ENCODE data around the gene DCLK1.

DCLK1 gene

DNA sequence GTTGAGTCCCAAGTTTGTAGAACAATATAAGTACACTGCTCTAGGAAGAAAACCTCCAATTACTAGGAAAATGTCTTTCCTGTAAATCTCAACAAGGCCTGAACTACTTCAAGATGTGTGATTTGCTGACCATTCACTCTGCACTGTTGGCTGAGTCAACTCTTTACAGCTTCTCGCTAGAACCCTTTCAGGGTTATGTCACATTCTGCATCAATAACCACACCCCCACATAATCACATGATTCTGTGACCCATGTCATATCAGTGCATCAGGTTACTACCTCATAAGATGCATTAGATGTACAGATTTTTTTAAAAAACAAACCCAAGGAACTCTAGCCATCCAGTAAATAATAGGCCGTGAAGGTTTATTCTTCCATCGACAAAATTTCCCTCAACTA is 16.1 kb upstream of the DCLK1 start:
- no peak overlapping the region for H3K4me3 ChIP-seq (replicated peaks; ENCODE audit: low read depth, low read length)
- DNase-seq (ENCODE audit: extremely low read depth, low read depth), result no peak
- TF ChIP-seq, protein P1, sequence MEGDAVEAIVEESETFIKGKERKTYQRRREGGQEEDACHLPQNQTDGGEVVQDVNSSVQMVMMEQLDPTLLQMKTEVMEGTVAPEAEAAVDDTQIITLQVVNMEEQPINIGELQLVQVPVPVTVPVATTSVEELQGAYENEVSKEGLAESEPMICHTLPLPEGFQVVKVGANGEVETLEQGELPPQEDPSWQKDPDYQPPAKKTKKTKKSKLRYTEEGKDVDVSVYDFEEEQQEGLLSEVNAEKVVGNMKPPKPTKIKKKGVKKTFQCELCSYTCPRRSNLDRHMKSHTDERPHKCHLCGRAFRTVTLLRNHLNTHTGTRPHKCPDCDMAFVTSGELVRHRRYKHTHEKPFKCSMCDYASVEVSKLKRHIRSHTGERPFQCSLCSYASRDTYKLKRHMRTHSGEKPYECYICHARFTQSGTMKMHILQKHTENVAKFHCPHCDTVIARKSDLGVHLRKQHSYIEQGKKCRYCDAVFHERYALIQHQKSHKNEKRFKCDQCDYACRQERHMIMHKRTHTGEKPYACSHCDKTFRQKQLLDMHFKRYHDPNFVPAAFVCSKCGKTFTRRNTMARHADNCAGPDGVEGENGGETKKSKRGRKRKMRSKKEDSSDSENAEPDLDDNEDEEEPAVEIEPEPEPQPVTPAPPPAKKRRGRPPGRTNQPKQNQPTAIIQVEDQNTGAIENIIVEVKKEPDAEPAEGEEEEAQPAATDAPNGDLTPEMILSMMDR (IDR thresholded peaks at IDR 0.05; ENCODE audit: low read depth, low read length, missing control alignments), result no peak

DNA sequence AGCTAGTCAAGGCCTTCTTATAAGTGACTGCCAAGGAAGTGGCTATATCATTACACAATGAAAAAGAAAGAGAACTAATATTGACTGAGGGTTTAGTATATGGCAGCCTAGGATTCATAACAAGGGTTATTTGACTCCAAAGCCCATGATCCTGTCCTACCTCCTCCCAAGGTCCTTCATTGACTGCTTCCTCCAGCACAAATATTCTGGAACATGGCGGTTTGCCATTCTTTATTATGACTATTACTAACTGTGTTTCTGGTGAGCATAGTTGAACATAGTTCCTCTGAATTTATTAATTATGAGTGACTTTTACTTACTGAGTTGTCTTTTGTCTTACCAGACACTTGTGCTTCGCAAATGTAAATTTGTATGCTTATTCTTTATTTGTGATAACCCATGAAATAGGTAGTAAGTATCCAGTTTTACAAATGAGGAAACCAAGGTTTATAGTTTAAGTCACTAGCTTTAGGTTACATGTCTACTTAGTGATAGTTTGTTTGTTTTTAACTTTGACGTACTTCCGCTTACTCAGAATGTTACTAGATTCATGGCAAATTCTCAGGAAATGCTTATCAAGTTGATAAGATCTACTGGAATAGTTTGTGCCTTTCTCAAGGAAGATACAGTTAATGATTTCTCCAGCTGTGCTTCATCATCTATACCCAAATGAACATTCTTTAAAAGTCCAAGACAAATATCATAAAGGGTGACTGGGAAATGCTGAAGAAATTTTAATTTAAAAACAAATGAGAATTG is 15.5 kb upstream of the DCLK1 start:
- DNase-seq (ENCODE audit: extremely low read depth, low read depth), result no peak
- TF ChIP-seq, protein P1 (IDR thresholded peaks at IDR 0.05; ENCODE audit: low read depth, low read length, missing control alignments), result no peak
- no peak overlapping the region for H3K4me3 ChIP-seq (replicated peaks; ENCODE audit: low read depth, low read length)

DNA sequence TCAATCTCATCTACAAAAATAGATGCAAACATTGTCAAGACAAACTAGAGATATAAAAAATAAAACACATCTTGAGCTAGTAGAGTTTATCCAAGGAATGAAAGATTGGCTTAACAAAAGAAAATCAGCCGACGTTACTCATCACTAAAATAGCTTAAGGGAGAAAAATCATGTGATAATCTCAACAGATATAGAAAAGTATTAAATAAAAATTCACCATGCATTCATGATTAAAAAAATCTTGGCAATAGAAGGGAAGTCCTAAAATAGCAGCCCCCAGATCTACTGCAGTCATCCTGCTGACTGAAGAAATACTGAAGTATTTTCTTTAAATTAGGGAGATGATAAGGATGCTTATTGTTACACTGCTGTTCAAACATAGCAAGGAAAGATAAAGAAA is 12.6 kb upstream of the DCLK1 start:
- no peak overlapping the region for H3K4me3 ChIP-seq (replicated peaks; ENCODE audit: low read depth, low read length)
- no peak for DNase-seq (ENCODE audit: extremely low read depth, low read depth)
- TF ChIP-seq, protein P1 (IDR thresholded peaks at IDR 0.05; ENCODE audit: low read depth, low read length, missing control alignments), result no peak

DNA sequence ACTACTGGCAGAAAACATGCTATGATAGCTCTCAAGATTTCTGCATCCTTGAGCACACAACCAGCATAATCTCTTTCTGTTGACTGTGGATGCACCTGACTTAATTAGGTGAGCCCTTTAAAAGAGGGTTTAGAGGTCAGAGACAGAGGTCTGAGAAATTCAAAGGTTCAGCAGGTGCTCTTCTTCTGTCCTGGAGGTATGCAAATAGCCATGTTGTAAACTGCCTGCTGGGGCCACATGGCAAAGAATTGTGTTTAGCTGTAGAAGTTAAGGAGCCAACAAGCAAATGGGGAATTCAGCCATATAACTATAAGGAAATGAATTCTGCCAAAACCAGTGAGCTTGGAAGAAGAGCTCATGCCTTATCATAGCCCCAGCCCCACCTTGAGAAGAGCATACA is 11.6 kb upstream of the DCLK1 start:
- H3K4me3 ChIP-seq (replicated peaks; ENCODE audit: low read depth, low read length), result no peak overlapping the region
- TF ChIP-seq, protein P1 (IDR thresholded peaks at IDR 0.05; ENCODE audit: low read depth, low read length, missing control alignments), result no peak
- DNase-seq (ENCODE audit: extremely low read depth, low read depth), result no peak

DNA sequence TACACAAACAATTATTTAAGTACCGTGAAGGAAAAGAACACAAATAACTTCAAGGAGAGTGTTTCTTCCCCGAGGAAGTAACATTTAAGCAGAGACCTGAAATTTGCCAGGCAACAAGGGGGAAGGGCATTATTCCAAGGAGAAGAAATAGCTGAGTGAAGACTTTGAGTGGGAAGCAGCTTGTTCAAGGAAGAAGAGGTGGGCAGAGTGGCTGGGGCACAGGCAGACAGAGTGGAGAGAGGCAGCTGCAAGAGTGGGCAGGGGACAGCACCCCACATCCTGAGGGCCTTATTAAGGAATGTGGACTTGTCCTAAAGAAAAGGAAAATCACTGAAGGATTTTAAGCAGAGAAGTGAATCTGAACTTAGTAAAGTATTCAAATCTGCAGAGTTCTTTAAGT is 4.7 kb upstream of the DCLK1 start:
- H3K4me3 ChIP-seq (replicated peaks; ENCODE audit: low read depth, low read length), result no peak overlapping the region
- TF ChIP-seq, protein P1 (IDR thresholded peaks at IDR 0.05; ENCODE audit: low read depth, low read length, missing control alignments), result no peak
- no peak for DNase-seq (ENCODE audit: extremely low read depth, low read depth)

DNA sequence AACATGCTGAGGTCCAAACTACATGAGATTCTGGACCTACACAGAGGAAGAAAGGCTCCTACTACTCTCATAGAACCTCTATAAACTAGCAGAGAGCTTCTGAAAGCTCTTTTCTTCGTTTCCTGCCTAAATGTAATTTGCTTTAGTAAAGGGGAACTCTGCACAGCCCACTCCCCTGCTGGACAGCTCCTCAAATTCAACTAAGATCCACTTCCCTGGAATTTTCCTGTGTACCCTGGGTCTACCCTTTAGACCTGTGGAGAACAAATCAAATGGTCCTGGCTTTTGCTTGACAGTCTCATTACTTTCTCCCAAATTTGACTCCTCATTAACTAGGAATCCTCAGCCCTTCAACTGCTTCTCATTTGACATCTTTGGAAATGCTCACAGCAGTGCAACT is 3.5 kb upstream of the DCLK1 start:
- TF ChIP-seq, protein P1 (IDR thresholded peaks at IDR 0.05; ENCODE audit: low read depth, low read length, missing control alignments), result no peak
- H3K4me3 ChIP-seq (replicated peaks; ENCODE audit: low read depth, low read length), result no peak overlapping the region
- no peak for DNase-seq (ENCODE audit: extremely low read depth, low read depth)

All from HFF-Myc (cell line).